IPS-20b (cell line): ENCODE results near the gene ARF4.

ENCODE experiments used
- H3K27ac ChIP-seq: one replicate; pipeline ENCODE4 v1.5.1; 2013; ENCODE audit warnings: low read length
- H3K27me3 ChIP-seq: 2 replicates; pipeline ENCODE4 v1.6.1; 2013; ENCODE audit warnings: mild to moderate bottlenecking, low read length, inconsistent platforms; ENCODE audit not compliant: insufficient read depth
- H3K36me3 ChIP-seq: 2 replicates; pipeline ENCODE4 v1.6.1; 2013; ENCODE audit warnings: low read depth, mild to moderate bottlenecking, inconsistent platforms, low read length, moderate library complexity; ENCODE audit not compliant: insufficient read depth
- H3K4me1 ChIP-seq: 2 replicates; pipeline ENCODE4 v1.6.1; 2013; ENCODE audit warnings: mild to moderate bottlenecking, control low read depth, inconsistent platforms, low read length, moderate library complexity; ENCODE audit not compliant: insufficient read depth
- H3K4me3 ChIP-seq: 2 replicates; pipeline ENCODE4 v1.5.1; 2013; ENCODE audit warnings: mild to moderate bottlenecking, low read length, inconsistent platforms
- H3K9ac ChIP-seq: 2 replicates; pipeline ENCODE4 v1.6.1; 2013; ENCODE audit warnings: low read depth, mild to moderate bottlenecking, inconsistent platforms, low read length, moderate library complexity
- H3K9me3 ChIP-seq: 2 replicates; pipeline ENCODE4 v1.6.1; 2013; ENCODE audit warnings: mild to moderate bottlenecking, low read depth, low read length, inconsistent platforms; ENCODE audit not compliant: insufficient read depth

ARF4 gene

GRCh38 chr3:57604971-57605370 is 7.8 kb upstream of the ARF4 start:
- Histone ChIP-seq H3K27me3 (no peaks in the 10 kb centered on the region), H3K36me3 (no peaks in the 10 kb centered on the region), H3K4me1 (no peaks in the 10 kb centered on the region), H3K9me3 (peaks cover 10% of the 10 kb centered on the region), H3K9ac (no peak overlapping the region), H3K27ac (no peak overlapping the region), H3K4me3 (no peak overlapping the region)

- Histone ChIP-seq H3K36me3 (peaks cover 1% of the 10 kb centered on the region; the same call in 1 of the 2 replicates), H3K27me3 (no peaks in the 10 kb centered on the region), H3K4me3 (no peak overlapping the region), H3K9ac (no peak overlapping the region), H3K9me3 (no peaks in the 10 kb centered on the region), H3K27ac (no peak overlapping the region), H3K4me1 (peaks cover 9% of the 10 kb centered on the region)
Observed at GRCh38 chr3:57600195-57600594, 3.1 kb upstream of the ARF4 start.

- Histone ChIP-seq H3K27me3 (no peaks in the 10 kb centered on the region), H3K27ac (no peak overlapping the region), H3K36me3 (peaks cover 12% of the 10 kb centered on the region), H3K4me1 (peaks cover 15% of the 10 kb centered on the region), H3K9ac (peak overlapping the region; percentile 89), H3K9me3 (no peaks in the 10 kb centered on the region), H3K4me3 (peak overlapping the region; percentile 85)
Observed at GRCh38 chr3:57598765-57599360, 1.7 kb upstream of the ARF4 start.

- Histone ChIP-seq H3K4me3 (peak overlapping the region; percentile 100), H3K9ac (peak overlapping the region; percentile 100), H3K36me3 (peaks cover 21% of the 10 kb centered on the region), H3K27ac (peak overlapping the region; percentile 99), H3K9me3 (no peaks in the 10 kb centered on the region), H3K27me3 (no peaks in the 10 kb centered on the region), H3K4me1 (peaks cover 15% of the 10 kb centered on the region)
Observed at GRCh38 chr3:57596495-57597126, 533 bp downstream of the ARF4 start.

- H3K36me3 ChIP-seq = peaks cover 21% of the 10 kb centered on the region
- H3K9ac ChIP-seq = no peak overlapping the region
- H3K4me3 ChIP-seq = peak overlapping the region; percentile 100
- H3K4me1 ChIP-seq = peaks cover 15% of the 10 kb centered on the region
- no peaks in the 10 kb centered on the region for H3K9me3 ChIP-seq
- no peak overlapping the region for H3K27ac ChIP-seq
- H3K27me3 ChIP-seq = no peaks in the 10 kb centered on the region
Observed at GRCh38 chr3:57594576-57594975, 2.6 kb downstream of the ARF4 start.

- H3K4me1 ChIP-seq = peaks cover 15% of the 10 kb centered on the region
- H3K9me3 ChIP-seq = no peaks in the 10 kb centered on the region
- H3K9ac ChIP-seq = no peak overlapping the region
- H3K27me3 ChIP-seq = no peaks in the 10 kb centered on the region
- H3K4me3 ChIP-seq = no peak overlapping the region
- H3K27ac ChIP-seq = no peak overlapping the region
- H3K36me3 ChIP-seq = peaks cover 21% of the 10 kb centered on the region
Observed at GRCh38 chr3:57594144-57594543, 3.0 kb downstream of the ARF4 start.

GRCh38 chr3:57592306-57592705 is 4.8 kb downstream of the ARF4 start:
- Histone ChIP-seq H3K4me1 (peaks cover 10% of the 10 kb centered on the region), H3K27me3 (no peaks in the 10 kb centered on the region), H3K4me3 (no peak overlapping the region), H3K36me3 (peaks cover 21% of the 10 kb centered on the region), H3K9ac (no peak overlapping the region), H3K9me3 (no peaks in the 10 kb centered on the region), H3K27ac (no peak overlapping the region)

- Histone ChIP-seq H3K27me3 (no peaks in the 10 kb centered on the region), H3K4me1 (0 out of 2 replicates have a peak, but pooled peaks cover 3% of the 10 kb centered on the region), H3K4me3 (no peak overlapping the region)
Observed at GRCh38 chr3:57587905-57588304, 9.2 kb downstream of the ARF4 start.

GRCh38 chr3:57586778-57587177 is 10.4 kb downstream of the ARF4 start:
- peaks cover 18% of the 10 kb centered on the region for H3K36me3 ChIP-seq
- 0 out of 2 replicates have a peak, but pooled peaks cover 3% of the 10 kb centered on the region for H3K4me1 ChIP-seq
- no peaks in the 10 kb centered on the region for H3K27me3 ChIP-seq
- no peak overlapping the region for H3K27ac ChIP-seq
- H3K9ac ChIP-seq = no peak overlapping the region
- H3K9me3 ChIP-seq = no peaks in the 10 kb centered on the region
- H3K4me3 ChIP-seq = no peak overlapping the region

More at GRCh38 chr3:57587905-57588304, 9.2 kb downstream of the ARF4 start:
- Histone ChIP-seq H3K36me3 (peaks cover 13% of the 10 kb centered on the region), H3K27ac (no peak overlapping the region), H3K9ac (no peak overlapping the region), H3K9me3 (no peaks in the 10 kb centered on the region)

- Histone ChIP-seq H3K27me3 (no peaks in the 10 kb centered on the region), H3K9ac (no peak overlapping the region), H3K9me3 (no peaks in the 10 kb centered on the region), H3K4me1 (0 out of 2 replicates have a peak, but pooled peaks cover 3% of the 10 kb centered on the region), H3K36me3 (peaks cover 47% of the 10 kb centered on the region), H3K27ac (no peak overlapping the region), H3K4me3 (no peak overlapping the region)
Observed at GRCh38 chr3:57583544-57583943, 13.6 kb downstream of the ARF4 start.

GRCh38 chr3:57582474-57583168 is 14.5 kb downstream of the ARF4 start:
- peaks cover 56% of the 10 kb centered on the region for H3K36me3 ChIP-seq
- H3K9me3 ChIP-seq = no peaks in the 10 kb centered on the region
- no peaks in the 10 kb centered on the region for H3K27me3 ChIP-seq
- no peak overlapping the region for H3K4me3 ChIP-seq
- no peak overlapping the region for H3K27ac ChIP-seq
- H3K9ac ChIP-seq = no peak overlapping the region
- H3K4me1 ChIP-seq = 0 out of 2 replicates have a peak, but pooled peaks cover 3% of the 10 kb centered on the region

GRCh38 chr3:57577801-57578200 is 19.3 kb downstream of the ARF4 start:
- Histone ChIP-seq H3K9ac (no peak overlapping the region), H3K9me3 (no peaks in the 10 kb centered on the region), H3K27me3 (no peaks in the 10 kb centered on the region), H3K4me1 (no peaks in the 10 kb centered on the region), H3K4me3 (no peak overlapping the region), H3K36me3 (peaks cover 94% of the 10 kb centered on the region), H3K27ac (no peak overlapping the region)
